SW 1271 (cell line): ENCODE results near the gene RASGRF2.

Experiments
- DNase-seq, 2 experiments: peaks; one replicate each; lab custom pipeline; 2025; lab: John Stamatoyannopoulos, UW

RASGRF2 gene

DNA sequence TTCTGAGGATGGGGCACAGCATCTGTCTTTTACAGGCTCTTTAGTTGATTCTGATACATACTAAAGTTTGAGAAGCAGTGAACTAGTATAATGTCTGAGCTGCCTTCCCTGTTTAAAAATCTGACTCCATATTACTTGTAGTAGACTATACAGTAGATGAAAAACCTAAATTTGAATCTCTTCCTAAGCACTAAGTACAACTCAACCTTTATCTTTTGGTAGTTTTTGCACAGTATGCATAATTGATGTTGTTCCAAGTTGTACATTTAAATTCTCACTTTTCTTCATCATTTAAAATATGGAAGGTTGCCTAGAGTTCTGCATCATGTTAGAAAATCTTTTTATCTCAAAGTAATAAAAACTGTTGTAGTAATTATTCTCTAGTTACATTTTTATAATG, 174.4 kb downstream of the RASGRF2 start:
- DNase-seq = no peak

- no peak for DNase-seq
These were observed 176.4 kb downstream of the RASGRF2 start for GRCh38 chr5:81136557-81136956.

GRCh38 chr5:81137833-81138232, 177.7 kb downstream of the RASGRF2 start:
- DNase-seq = no peak

- no peak for DNase-seq
These were observed 180.3 kb downstream of the RASGRF2 start for GRCh38 chr5:81140441-81140840.

GRCh38 chr5:81140943-81141342, 180.8 kb downstream of the RASGRF2 start:
- DNase-seq = no peak

GRCh38 chr5:81142108-81142507, 181.9 kb downstream of the RASGRF2 start:
- no peak for DNase-seq

GRCh38 chr5:81145329-81145935, 185.3 kb downstream of the RASGRF2 start:
- DNase-seq = no peak

DNA sequence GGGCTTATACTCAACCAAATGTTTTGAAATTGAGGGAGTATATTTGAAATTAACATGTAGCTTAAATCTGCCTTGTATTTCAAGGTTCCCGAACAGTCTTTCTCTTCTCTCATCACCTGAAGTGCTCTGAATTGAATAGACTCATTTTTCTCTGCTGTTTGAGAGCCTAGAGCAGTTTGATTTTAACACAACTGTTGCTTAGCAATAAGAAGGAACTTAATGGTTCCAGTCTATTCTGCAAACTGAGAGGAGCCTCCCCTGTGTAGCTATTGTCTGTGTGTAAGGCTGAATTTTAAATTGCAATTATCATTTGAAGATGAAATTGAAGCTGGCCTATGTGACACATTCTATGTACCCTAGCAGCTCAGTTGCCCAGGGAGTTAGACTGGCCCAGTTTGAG, 185.9 kb downstream of the RASGRF2 start:
- DNase-seq = no peak

DNA sequence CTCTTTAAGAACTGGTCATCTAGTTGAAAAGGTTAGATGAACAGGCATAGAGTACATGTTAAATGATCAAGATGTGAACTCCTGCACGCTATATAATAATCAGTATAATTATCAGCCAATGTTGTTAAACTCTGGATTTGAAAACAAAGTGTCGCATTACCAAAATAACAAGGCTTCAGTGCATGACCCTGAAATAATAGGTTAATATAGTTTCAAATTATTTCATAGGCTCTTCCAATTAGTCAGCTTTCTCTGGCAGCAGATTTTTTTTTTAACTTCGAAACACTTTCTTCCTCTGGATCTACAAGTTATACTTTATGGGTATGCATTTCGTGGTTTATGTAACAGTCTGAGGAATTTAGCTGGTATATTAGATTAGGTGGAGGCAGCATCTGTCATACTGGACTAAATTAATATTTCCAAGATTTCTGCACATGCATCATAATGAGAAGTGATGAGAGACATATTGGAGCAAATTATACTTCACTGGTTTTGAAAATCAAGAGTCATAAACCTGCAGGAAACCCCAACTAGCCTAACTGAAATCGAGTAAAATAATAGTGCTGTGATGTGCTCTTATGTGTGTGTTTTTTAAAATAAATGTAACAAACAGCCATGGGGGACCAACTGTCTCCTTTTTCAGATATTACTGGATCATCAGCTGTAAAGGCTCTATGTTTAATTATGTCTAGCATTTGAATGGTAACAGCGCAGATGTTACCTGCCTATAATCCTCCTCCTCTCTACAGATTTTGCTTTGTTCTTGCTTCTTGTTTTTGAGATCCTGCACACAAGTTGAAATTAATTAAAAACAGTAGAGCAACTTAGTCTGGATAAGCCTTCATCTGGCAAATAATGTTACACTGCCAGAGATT, 187.1 kb downstream of the RASGRF2 start:
- DNase-seq = no peak

- no peak for DNase-seq
These were observed 187.9 kb downstream of the RASGRF2 start for GRCh38 chr5:81147886-81148571.

- no peak for DNase-seq
These were observed 191.4 kb downstream of the RASGRF2 start for GRCh38 chr5:81151546-81151945.

DNA sequence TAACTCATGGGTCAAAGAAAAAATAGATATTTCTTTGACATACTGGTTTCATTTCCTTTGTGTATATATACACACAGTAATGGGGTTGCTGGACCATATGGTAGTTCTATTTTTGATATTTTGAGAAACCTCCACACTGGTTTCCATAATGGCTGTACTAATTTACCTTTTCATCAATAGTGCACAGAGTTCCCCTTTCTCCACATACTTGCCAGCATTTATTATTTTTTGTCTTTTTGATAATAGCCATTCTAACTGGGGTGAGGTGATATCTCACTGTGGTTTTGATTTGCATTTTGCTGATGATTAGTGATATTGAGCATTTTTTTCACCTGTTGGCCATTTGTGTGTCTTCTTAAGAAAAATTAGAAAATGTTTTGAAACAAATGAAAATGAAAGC, 194.6 kb downstream of the RASGRF2 start:
- DNase-seq = no peak

DNA sequence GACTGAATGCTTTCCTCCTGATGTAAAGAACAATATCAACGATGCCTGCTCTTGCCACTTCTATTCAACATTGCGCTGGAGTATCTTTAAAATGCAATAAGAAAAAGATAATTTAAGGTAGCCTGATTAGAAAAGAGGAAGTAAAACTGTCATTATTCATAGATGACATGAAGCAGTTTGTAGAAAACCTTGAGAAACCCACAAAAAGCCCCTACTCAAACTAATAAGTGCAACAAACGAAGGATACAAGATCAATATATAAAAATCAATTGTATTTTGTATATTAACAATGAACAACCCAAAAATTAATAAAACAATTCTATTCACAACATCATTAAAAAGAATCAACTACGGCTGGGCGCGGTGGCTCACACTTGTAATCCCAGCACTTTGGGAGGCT, 196.6 kb downstream of the RASGRF2 start:
- DNase-seq = no peak

DNA sequence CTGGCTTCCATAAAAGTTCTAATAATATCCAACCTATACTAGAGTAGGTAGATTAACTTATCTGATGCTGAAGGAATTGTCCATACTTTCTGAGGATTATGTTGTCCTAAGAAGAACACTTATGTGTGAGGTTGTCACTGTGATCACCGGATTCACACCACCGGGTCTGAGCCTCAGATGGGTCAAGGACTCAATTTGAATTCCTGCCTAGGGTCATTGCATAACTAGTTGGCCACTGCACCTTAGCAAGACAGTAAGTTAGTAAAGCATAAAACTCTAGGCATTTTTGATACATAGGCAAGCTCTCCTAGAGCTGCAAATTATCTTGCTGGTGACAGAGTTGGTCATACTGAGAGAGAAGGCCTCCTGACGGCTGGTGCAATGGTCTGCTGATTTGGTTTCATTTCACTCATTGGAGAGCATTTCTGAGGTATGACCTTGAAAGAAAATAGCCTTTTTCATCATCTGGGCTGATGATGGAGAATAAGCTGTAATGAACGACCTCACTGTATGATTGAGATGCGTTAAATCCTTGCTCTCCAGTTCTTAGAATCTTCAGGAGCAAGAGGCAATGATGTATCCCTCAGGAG, 200.9 kb downstream of the RASGRF2 start:
- no peak for DNase-seq

DNA sequence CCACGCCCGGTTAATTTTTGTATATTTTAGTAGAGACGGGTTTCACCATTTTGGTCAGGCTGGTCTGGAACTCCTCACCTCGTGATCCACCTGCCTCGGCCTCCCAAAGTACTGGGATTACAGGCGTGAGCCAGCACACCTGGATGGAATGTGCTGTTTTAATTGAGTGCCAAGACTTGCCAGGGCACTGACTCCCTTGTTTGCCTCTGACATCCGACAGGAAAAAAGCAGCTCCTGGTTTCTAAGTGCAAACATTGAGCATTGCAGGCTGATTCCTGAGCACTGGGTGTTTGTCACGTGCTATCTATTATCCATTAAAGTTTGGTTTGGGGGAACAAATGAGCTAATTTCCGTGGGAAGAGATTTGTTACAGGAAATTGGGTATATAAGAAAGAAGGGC, 202.3 kb downstream of the RASGRF2 start:
- DNase-seq = no peak

GRCh38 chr5:81163651-81164050, 203.5 kb downstream of the RASGRF2 start:
- no peak for DNase-seq

DNA sequence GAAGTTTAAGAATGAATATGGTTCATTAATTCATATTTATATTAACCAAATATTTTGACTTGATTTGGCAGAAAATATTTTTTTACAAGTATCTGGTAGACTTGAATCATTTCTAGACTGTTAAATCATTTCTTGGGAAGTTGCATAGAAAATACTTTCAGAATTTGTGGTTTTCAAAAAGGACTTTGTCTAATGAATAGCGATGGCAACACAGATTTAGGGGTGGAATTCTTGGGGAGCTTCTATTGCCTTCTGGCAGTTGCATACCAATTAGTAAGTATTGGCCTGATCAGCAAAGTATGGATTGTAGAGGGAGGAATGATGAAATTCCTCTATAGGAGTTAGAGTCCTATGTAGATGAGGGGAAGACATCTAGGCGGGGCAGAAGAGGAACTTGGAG, 204.3 kb downstream of the RASGRF2 start:
- DNase-seq = no peak

DNA sequence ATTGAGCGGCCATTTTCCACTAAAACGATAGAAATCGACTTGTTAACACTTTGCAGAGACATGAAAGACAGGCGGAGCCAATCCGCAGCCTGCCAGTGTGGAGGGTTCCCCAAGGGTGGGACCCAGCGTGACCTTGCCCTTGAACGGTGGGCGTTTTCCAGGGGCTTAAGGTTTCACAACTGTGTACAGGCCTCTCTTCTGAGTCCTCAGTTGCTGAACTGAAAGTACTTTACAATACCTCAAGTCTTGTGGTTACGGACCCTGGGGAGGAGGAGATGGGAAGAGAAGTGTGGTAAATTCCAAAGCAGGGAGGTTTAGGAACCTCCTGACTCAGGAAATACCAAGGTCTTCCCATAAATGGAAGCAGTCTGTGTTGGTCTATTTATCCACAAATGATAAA, 204.8 kb downstream of the RASGRF2 start:
- DNase-seq = no peak

- peak; percentile 46 to 69 for DNase-seq
These were observed 205.4 kb downstream of the RASGRF2 start for GRCh38 chr5:81165493-81166119.

GRCh38 chr5:81166430-81166829, 206.3 kb downstream of the RASGRF2 start:
- no peak for DNase-seq

DNA sequence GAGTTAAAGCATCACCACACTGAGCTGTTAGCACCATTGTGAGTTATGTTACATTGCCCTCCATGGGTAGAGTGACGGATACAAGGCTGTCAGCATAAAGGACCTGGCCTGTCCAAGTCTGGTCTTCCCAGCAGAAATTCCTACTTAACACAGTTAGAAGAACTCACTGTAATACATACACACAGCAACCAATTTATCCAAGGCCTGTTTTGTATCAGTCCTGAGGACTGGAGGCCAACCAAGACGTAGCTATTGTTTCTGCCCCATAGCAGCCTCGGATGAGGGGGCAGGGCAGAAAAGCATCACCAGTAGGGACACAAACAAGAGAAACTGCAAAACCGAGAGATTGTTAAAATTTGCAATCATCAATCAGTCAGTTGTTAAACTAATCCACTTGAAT, 206.9 kb downstream of the RASGRF2 start:
- DNase-seq = no peak

GRCh38 chr5:81167544-81167943, 207.4 kb downstream of the RASGRF2 start:
- DNase-seq = no peak
